GM12891 (cell line): ENCODE data around the gene FXYD6.

Source experiments
- PAX5 ChIP-seq: IDR thresholded peaks from 2 replicates; pipeline ENCODE4 v1.6.1; 2011; ENCODE audit warnings: low read length, moderate library complexity, mild to moderate bottlenecking; ENCODE audit not compliant: insufficient read depth, severe bottlenecking
- POLR2A ChIP-seq: IDR thresholded peaks from 2 replicates; pipeline ENCODE4 v1.6.1; 2011; ENCODE audit warnings: low read depth, low read length, control low read depth
- POLR2AphosphoS5 ChIP-seq: IDR thresholded peaks from 2 replicates; pipeline ENCODE4 v1.6.1; 2011; ENCODE audit warnings: low read depth, low read length, control low read depth
- POU2F2 ChIP-seq: IDR thresholded peaks from 2 replicates; pipeline ENCODE4 v1.6.1; 2011; ENCODE audit warnings: low read depth, mild to moderate bottlenecking, control low read depth, low read length, moderate library complexity
- SPI1 ChIP-seq: IDR thresholded peaks from 2 replicates; pipeline ENCODE4 v1.6.1; 2011; ENCODE audit warnings: low read depth, low read length, control low read depth
- TAF1 ChIP-seq: IDR thresholded peaks from 2 replicates; pipeline ENCODE4 v1.6.1; 2011; ENCODE audit warnings: low read depth, low read length, control low read depth

DNA sequence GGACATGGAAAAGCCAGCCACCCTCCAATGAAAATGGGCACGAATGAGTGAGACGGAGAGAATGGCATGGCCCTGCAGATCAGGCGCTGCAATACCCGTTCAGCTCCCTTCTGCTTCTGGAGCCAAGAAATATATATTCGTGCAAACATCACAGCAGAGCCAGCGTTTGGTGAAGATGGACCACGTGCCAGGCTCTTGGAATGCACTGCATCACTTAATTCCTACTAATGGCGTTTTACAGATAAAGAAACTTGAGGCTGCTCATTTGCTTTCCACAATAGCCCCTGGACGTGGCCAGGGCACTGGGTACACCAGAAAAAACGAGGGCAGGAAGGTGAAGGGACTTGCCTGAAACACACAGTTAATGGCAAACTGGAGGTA is 50.3 kb downstream of the FXYD6 start:
- no peak for TF ChIP-seq POLR2A
- no peak for TF ChIP-seq POLR2AphosphoS5
- TF ChIP-seq SPI1: no peak
- no peak for TF ChIP-seq PAX5
- no peak for TF ChIP-seq TAF1
- no peak for TF ChIP-seq POU2F2
